K562 (cell line): ENCODE results near the gene JPT2. TPM values are rescaled to one million over a fixed set of nuclear protein-coding genes. Genes with fewer than 3 reads are reported as not detected.

Source experiments
- ATAC-seq: fragments of 200-7000 bp; cut with Tn5 transposase; 3 replicates; pipeline ENCODE4 v1.9.1; 2020; ENCODE audit warnings: moderate library complexity
- BruUV-seq: library from RNA; stranded (reverse); fragments of 400-500 nt; replicated peaks from 2 replicates; lab custom pipeline; 2021; lab: Mats Ljungman, UMichigan
- CTCF ChIA-PET: fragments of 300-600 bp; formaldehyde crosslinking; extraction: SDS; loops from one replicate; lab custom pipeline; 2021; ENCODE audit warnings: low intra/inter-chr PET ratio; lab: Yijun Ruan, JAX
- POLR2A ChIA-PET: fragments of 300-600, 350-650 bp; sonication (Branson Sonifier 250); formaldehyde crosslinking; extraction: SDS; loops from one replicate; lab custom pipeline; 2021; ENCODE audit warnings: antibody characterized with exemption, inconsistent platforms; lab: Yijun Ruan, JAX
- DNase-seq, 4 experiments: peaks; one replicate each; pipeline versions ENCODE4 v3.0.0 to v3.0.0-alpha.2; 2011 to 2018; ENCODE audit warnings: low spot score in 3 of 4, mixed read lengths in 3 of 4; ENCODE audit errors: extremely low read depth in 1 of 4
- FAIRE-seq: peaks from 2 replicates; lab custom pipeline; 2011; peaks lifted over from hg19 to GRCh38; lab: Jason Lieb, UNC
- H2AFZ ChIP-seq: 2 replicates; pipeline ENCODE4 v1.6.0; 2011; ENCODE audit warnings: low read depth, low read length, control low read depth, inconsistent platforms
- H3K27ac ChIP-seq: fragments of 200-600 bp; 3 replicates; pipeline ENCODE4 v1.8.0; 2011; ENCODE audit warnings: low read depth, mild to moderate bottlenecking, control low read depth, inconsistent platforms, low read length, moderate library complexity, mixed read lengths; ENCODE audit errors: extremely low read depth
- H3K27me3 ChIP-seq, 2 experiments: fragments of 300-600 bp in 1 of 2; 2 replicates in 1 of 2; 3 replicates in 1 of 2; pipeline versions ENCODE4 v1.6.0 to v1.8.0; 2011; ENCODE audit warnings: inconsistent platforms in 2 of 2, low read length in 2 of 2, mild to moderate bottlenecking in 1 of 2, mixed read lengths in 1 of 2, moderate library complexity in 1 of 2; ENCODE audit not compliant: control insufficient read depth in 2 of 2, insufficient read depth in 2 of 2
- H3K36me3 ChIP-seq: fragments of 300-600 bp; 3 replicates; pipeline ENCODE4 v1.8.0; 2011; ENCODE audit warnings: mild to moderate bottlenecking, low read length, inconsistent platforms; ENCODE audit not compliant: control insufficient read depth, insufficient read depth
- H3K4me1 ChIP-seq, 2 experiments: fragments of 200-600 bp in 1 of 2; replicated peaks in 1 of 2; 2 replicates in 1 of 2; 3 replicates in 1 of 2; pipeline versions ENCODE4 v1.5.1 to v1.8.0; 2011; ENCODE audit warnings: inconsistent platforms in 2 of 2, low read length in 2 of 2, mild to moderate bottlenecking in 1 of 2, mixed read lengths in 1 of 2, moderate library complexity in 1 of 2; ENCODE audit not compliant: control insufficient read depth in 2 of 2, insufficient read depth in 2 of 2
- H3K4me2 ChIP-seq: 2 replicates; pipeline ENCODE4 v1.6.1; 2011; ENCODE audit warnings: low read length, control low read depth, inconsistent platforms, mixed read lengths; ENCODE audit not compliant: insufficient read depth
- H3K4me3 ChIP-seq: fragments of 200-600 bp; sonication (generic), shearing (Covaris generic); 2 replicates; pipeline ENCODE4 v1.5.1; 2016; ENCODE audit warnings: control low read depth, inconsistent platforms
- H3K79me2 ChIP-seq: fragments of 200-600 bp; 3 replicates; pipeline ENCODE4 v1.8.0; 2011; ENCODE audit warnings: low read length, inconsistent platforms; ENCODE audit not compliant: control insufficient read depth, insufficient read depth
- H3K9ac ChIP-seq, 2 experiments: 2 replicates each; pipeline versions ENCODE4 v1.6.0 to v1.6.1; 2011; ENCODE audit warnings: low read depth in 2 of 2, low read length in 2 of 2, control low read depth in 1 of 2, inconsistent platforms in 1 of 2, mild to moderate bottlenecking in 1 of 2, mixed read lengths in 1 of 2; ENCODE audit not compliant: insufficient read depth in 1 of 2
- H3K9me1 ChIP-seq: one replicate; pipeline ENCODE4 v1.6.0; 2011; ENCODE audit warnings: inconsistent platforms, mild to moderate bottlenecking, low read length, moderate library complexity; ENCODE audit not compliant: control insufficient read depth, insufficient read depth
- H3K9me3 ChIP-seq: replicated peaks from 2 replicates; pipeline ENCODE4 v1.5.1; 2011; ENCODE audit warnings: low read depth, low read length, inconsistent platforms; ENCODE audit not compliant: control insufficient read depth, insufficient read depth
- H4K20me1 ChIP-seq: replicated peaks from 2 replicates; pipeline ENCODE4 v1.6.1; 2011; ENCODE audit warnings: low read length, inconsistent platforms, mixed read lengths; ENCODE audit not compliant: control insufficient read depth, insufficient read depth
- FOXA3 ChIP-seq, 2 experiments: fragments of 450-650 bp in 1 of 2; sonication (generic) in 1 of 2; formaldehyde crosslinking; IDR thresholded peaks in 1 of 2; conservative IDR thresholded peaks in 1 of 2; 2 replicates each; pipeline versions ENCODE4 v1.4.0 to v1.8.0; 2020 to 2022; ENCODE audit warnings: mild to moderate bottlenecking in 2 of 2, missing genetic modification reagents in 1 of 2
- SAFB ChIP-seq: fragments of 200-400 bp; formaldehyde crosslinking; IDR thresholded peaks from 2 replicates; pipeline ENCODE4 v1.6.1; 2017; ENCODE audit warnings: low read depth, low read length, borderline replicate concordance
- STAT6 ChIP-seq: sonication (generic); formaldehyde crosslinking; IDR thresholded peaks from 2 replicates; pipeline ENCODE4 v1.8.1; 2023; ENCODE audit warnings: mild to moderate bottlenecking, missing genetic modification reagents
- TFE3 ChIP-seq: fragments of 450-650 bp; formaldehyde crosslinking; IDR thresholded peaks from 2 replicates; pipeline ENCODE4 v1.4.0; 2020; ENCODE audit warnings: mild to moderate bottlenecking, mixed read lengths
- WGBS: fragments of 100-300 bp; shearing (Covaris generic); methylation state at CpG from one replicate; pipeline ENCODE4 v1.1.6; 2016; ENCODE audit warnings: low coverage, mixed read lengths; ENCODE audit not compliant: insufficient coverage; ENCODE audit errors: missing lambda C conversion rate; 5-methylcytosine and 5-hydroxymethylcytosine counted together
- in situ Hi-C: fragments of 300-500 bp; cut with MboI; formaldehyde crosslinking; loops from 4 replicates; pipeline ENCODE4 v1.15.0; 2018; ENCODE audit warnings: inconsistent platforms, mixed read lengths
- intact Hi-C: fragments of 100-400 bp; cut with micrococcal nuclease; formaldehyde crosslinking; loops from 2 replicates; pipeline ENCODE4 v1.14.2; 2022
- polyA plus RNA-seq, 8 experiments: library from polyadenylated mRNA; depleted of rRNA in 4 of 8; stranded (reverse) in 5 of 8; unstranded in 3 of 8; fragments of >200 nt; fragmentation: Nextera tagmentation in 2 of 8; fragmentation: Illumina TruSeq in 1 of 8; extraction: Ambion mirVana in 2 of 8; extraction: Trizol in 1 of 8; gene quantifications; 2 replicates each; pipeline versions ENCODE4 v1.2.1 to v1.2.3, GENCODE V29; 2011 to 2014; ENCODE audit warnings: inconsistent platforms in 1 of 8, missing spikeins in 1 of 8
- total RNA-seq, 7 experiments: library from RNA; depleted of rRNA in 6 of 7; stranded (reverse); fragments of >200 nt in 6 of 7; fragmentation: Illumina TruSeq in 2 of 7; extraction: Trizol in 2 of 7; gene quantifications; 2 replicates each; pipeline versions ENCODE4 v1.2.1 to v1.2.3, GENCODE V29; 2011 to 2021; ENCODE audit warnings: low replicate concordance in 1 of 7
- TF ChIP-seq, protein P1 (sequence below): sonication (generic); formaldehyde crosslinking; IDR thresholded peaks from 2 replicates; pipeline ENCODE4 v1.9.0; 2022; ENCODE audit warnings: mild to moderate bottlenecking, missing genetic modification reagents
- TF ChIP-seq, protein P2 (sequence below): IDR thresholded peaks from 2 replicates; pipeline ENCODE4 v1.6.1; 2014; ENCODE audit warnings: antibody characterized with exemption
- TF ChIP-seq, protein P3 (sequence below): IDR thresholded peaks from 2 replicates; pipeline ENCODE4 v1.6.1; 2011; ENCODE audit warnings: borderline replicate concordance, low read depth, mild to moderate bottlenecking, moderate library complexity, low read length; ENCODE audit not compliant: insufficient read depth, poor library complexity, severe bottlenecking

The JPT2 gene
- total and polyA plus RNA-seq, 9 of the 15 experiments (the other 6 are each of a cell fraction or from before 2014, with no cell fraction given): 25.5 to 133 (median 106) TPM

- TF ChIP-seq, protein P1, sequence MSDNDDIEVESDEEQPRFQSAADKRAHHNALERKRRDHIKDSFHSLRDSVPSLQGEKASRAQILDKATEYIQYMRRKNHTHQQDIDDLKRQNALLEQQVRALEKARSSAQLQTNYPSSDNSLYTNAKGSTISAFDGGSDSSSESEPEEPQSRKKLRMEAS (CRISPR knock-in tag): no peak
These were observed 3.0 kb downstream of the JPT2 start (continued) for GRCh38 chr16:1681032-1681431.

DNA sequence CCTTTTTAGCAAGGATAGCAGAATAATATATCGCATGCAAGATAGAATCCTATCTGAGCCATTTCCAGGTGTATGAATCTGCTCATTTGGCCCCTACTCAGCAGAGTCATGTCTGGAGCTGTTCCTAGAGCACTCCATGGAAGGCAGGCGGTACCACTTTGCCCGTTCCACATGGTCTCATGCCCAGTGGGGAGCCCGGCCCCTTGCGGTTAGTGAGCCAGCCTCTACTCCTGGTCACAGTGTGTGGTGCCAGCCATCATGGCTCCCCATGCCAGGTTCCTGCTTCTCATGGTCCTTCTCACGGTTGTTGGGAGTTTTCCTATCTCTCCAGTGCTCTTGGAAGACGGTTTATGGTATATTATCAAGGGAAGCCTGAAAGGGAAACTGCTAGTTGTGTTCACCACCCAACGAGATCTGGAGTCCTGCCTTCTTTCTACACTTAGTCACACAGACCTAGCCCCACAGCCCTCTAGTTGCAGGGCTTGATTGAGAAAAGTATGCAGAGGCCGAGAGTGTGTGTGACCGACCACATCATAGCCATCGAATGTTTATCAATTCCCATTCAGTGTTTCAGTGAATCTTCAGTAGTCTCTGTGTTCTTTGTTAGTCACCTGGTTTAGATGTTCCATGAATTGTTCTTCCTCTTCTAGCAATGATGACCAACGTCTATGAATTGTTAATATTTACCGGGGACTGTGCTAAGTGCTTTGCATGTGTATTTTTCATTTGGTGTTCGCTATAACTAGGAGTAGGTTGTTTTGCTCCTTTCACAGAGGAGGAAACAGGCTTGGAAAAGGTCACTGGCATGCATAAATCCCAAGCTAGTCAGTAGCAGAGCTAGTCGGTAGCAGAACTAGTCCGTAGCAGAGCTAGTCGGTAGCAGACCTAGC lies 9.6 kb downstream of the JPT2 start:
- Histone ChIP-seq H3K79me2 (peaks cover 88% of the 10 kb centered on the region), H3K4me1 (peaks cover 0 to 4% of the 10 kb centered on the region in 2 experiments; a peak in 1 of 5 replicates), H3K9me1 (no peaks in the 10 kb centered on the region), H3K9me3 (no peaks in the 10 kb centered on the region), H3K27me3 (no peaks in the 10 kb centered on the region), H4K20me1 (peaks cover 3% of the 10 kb centered on the region; the same call in 1 of the 2 replicates), H3K9ac (no peak overlapping the region), H3K4me2 (no peak overlapping the region), H2AFZ (no peak overlapping the region), H3K36me3 (peaks cover 93% of the 10 kb centered on the region), H3K4me3 (no peak overlapping the region), H3K27ac (no peak overlapping the region)
- ATAC-seq (no peak), FAIRE-seq (peak; percentile 48), DNase-seq (no peak)
- 94% methylated on average over 17 of the region's 17 CpGs for WGBS
- intact Hi-C loops (no loop called here), in situ Hi-C loops (no loop called here)
- CTCF ChIA-PET: no interaction called here
- no TSS peak for BruUV-seq
- POLR2A ChIA-PET: interaction anchor here (0.7 kb wide), 1 partner anchor 66 kb away, joined by 3 read pairs; no protein-coding TSS in a partner anchor
- TF ChIP-seq, protein P2, sequence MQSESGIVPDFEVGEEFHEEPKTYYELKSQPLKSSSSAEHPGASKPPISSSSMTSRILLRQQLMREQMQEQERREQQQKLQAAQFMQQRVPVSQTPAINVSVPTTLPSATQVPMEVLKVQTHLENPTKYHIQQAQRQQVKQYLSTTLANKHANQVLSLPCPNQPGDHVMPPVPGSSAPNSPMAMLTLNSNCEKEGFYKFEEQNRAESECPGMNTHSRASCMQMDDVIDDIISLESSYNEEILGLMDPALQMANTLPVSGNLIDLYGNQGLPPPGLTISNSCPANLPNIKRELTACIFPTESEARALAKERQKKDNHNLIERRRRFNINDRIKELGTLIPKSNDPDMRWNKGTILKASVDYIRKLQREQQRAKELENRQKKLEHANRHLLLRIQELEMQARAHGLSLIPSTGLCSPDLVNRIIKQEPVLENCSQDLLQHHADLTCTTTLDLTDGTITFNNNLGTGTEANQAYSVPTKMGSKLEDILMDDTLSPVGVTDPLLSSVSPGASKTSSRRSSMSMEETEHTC: no peak
- no peak for TF ChIP-seq STAT6 (CRISPR knock-in tag)
- no peak for TF ChIP-seq TFE3 (CRISPR knock-in tag)
- no peak for TF ChIP-seq SAFB
- TF ChIP-seq, protein P3, sequence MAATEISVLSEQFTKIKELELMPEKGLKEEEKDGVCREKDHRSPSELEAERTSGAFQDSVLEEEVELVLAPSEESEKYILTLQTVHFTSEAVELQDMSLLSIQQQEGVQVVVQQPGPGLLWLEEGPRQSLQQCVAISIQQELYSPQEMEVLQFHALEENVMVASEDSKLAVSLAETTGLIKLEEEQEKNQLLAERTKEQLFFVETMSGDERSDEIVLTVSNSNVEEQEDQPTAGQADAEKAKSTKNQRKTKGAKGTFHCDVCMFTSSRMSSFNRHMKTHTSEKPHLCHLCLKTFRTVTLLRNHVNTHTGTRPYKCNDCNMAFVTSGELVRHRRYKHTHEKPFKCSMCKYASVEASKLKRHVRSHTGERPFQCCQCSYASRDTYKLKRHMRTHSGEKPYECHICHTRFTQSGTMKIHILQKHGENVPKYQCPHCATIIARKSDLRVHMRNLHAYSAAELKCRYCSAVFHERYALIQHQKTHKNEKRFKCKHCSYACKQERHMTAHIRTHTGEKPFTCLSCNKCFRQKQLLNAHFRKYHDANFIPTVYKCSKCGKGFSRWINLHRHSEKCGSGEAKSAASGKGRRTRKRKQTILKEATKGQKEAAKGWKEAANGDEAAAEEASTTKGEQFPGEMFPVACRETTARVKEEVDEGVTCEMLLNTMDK: no peak
- no peak for TF ChIP-seq FOXA3 (CRISPR knock-in tag; conservative IDR thresholded peaks at IDR 0.05 in 1 of 2, IDR thresholded peaks at IDR 0.05 in 1 of 2)
